22Rv1 (cell line): ENCODE results near the gene TC2N.

ENCODE experiments used
- H3K27ac ChIP-seq: fragments of 450-650 bp; 2 replicates; pipeline ENCODE4 v1.5.1; 2017
- CTCF ChIP-seq: fragments of 450-650 bp; IDR thresholded peaks from 2 replicates; pipeline ENCODE4 v1.5.1; 2017; ENCODE audit warnings: mild to moderate bottlenecking
- ZFX ChIP-seq: fragments of 450-650 bp; IDR thresholded peaks from 2 replicates; pipeline ENCODE4 v1.6.1; 2017; ENCODE audit warnings: antibody characterized with exemption, borderline replicate concordance

TC2N gene

GRCh38 chr14:91866511-91867295, 633 bp downstream of the TC2N start:
- no peak overlapping the region for H3K27ac ChIP-seq
- no peak for TF ChIP-seq CTCF
- TF ChIP-seq ZFX: no peak

- TF ChIP-seq CTCF (no peak), ZFX (no peak)
- H3K27ac ChIP-seq: no peak overlapping the region
Measured at GRCh38 chr14:91866061-91866460, 1.3 kb downstream of the TC2N start.

- no peak overlapping the region for H3K27ac ChIP-seq
- TF ChIP-seq CTCF (no peak), ZFX (no peak)
Measured at GRCh38 chr14:91862417-91862816, 4.9 kb downstream of the TC2N start.

- no peak for TF ChIP-seq ZFX
- no peak for TF ChIP-seq CTCF
Measured at GRCh38 chr14:91861091-91861490, 6.2 kb downstream of the TC2N start.

GRCh38 chr14:91860238-91860637, 7.1 kb downstream of the TC2N start:
- TF ChIP-seq ZFX (no peak), CTCF (no peak)
- no peak overlapping the region for H3K27ac ChIP-seq

More at GRCh38 chr14:91861091-91861490, 6.2 kb downstream of the TC2N start:
- no peak overlapping the region for H3K27ac ChIP-seq

- H3K27ac ChIP-seq: no peak overlapping the region
- TF ChIP-seq ZFX (no peak), CTCF (no peak)
Measured at GRCh38 chr14:91858536-91859275, 8.6 kb downstream of the TC2N start.

- H3K27ac ChIP-seq: no peak overlapping the region
- TF ChIP-seq ZFX (no peak), CTCF (no peak)
Measured at GRCh38 chr14:91857614-91858013, 9.7 kb downstream of the TC2N start.
